PC-3 (cell line): Measurements from ENCODE around the gene PRPF40A.

Source experiments
- EZH2 ChIP-seq: fragments of 300-600 bp; sonication (generic); IDR thresholded peaks from one replicate; pipeline ENCODE4 v1.6.1; 2017; ENCODE audit warnings: antibody characterized with exemption, mild to moderate bottlenecking, low read length; ENCODE audit not compliant: unreplicated experiment
- EZH2phosphoT487 ChIP-seq: fragments of 300-600 bp; sonication (generic); IDR thresholded peaks from 2 replicates; pipeline ENCODE4 v1.6.1; 2018; ENCODE audit warnings: mild to moderate bottlenecking, antibody characterized with exemption, low read length, borderline replicate concordance
- TF ChIP-seq, protein P1 (sequence below): fragments of 300-600 bp; sonication (generic); conservative IDR thresholded peaks from 2 replicates; pipeline ENCODE4 v1.5.1; 2017; ENCODE audit warnings: antibody characterized with exemption, low read depth, mild to moderate bottlenecking, low read length

DNA sequence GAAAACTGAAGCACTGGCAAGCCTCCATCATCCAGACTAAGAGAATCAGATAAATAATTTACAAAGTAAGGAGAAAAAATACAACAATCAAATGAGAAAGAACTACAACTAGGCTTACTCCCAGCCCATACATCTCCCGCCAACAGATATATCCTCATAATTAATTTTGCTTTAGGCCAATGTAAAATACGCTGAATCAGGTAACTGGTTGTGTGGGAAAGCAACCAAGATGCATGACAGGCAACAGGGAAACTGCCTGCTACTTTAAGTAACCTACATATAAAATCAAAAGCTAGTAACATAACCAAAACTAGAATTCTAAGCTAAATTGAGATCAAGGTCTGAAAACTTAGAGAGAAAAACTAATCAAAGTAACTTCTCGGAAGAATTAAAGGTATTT is 21.5 kb downstream of the PRPF40A start:
- TF ChIP-seq, protein P1, sequence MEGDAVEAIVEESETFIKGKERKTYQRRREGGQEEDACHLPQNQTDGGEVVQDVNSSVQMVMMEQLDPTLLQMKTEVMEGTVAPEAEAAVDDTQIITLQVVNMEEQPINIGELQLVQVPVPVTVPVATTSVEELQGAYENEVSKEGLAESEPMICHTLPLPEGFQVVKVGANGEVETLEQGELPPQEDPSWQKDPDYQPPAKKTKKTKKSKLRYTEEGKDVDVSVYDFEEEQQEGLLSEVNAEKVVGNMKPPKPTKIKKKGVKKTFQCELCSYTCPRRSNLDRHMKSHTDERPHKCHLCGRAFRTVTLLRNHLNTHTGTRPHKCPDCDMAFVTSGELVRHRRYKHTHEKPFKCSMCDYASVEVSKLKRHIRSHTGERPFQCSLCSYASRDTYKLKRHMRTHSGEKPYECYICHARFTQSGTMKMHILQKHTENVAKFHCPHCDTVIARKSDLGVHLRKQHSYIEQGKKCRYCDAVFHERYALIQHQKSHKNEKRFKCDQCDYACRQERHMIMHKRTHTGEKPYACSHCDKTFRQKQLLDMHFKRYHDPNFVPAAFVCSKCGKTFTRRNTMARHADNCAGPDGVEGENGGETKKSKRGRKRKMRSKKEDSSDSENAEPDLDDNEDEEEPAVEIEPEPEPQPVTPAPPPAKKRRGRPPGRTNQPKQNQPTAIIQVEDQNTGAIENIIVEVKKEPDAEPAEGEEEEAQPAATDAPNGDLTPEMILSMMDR, result no peak
- no peak for TF ChIP-seq EZH2
- no peak for TF ChIP-seq EZH2phosphoT487
